COLO668 (cell line): ENCODE measurements around the gene YTHDF1.

Experiments
- DNase-seq: peaks from one replicate; lab custom pipeline; 2025; ENCODE audit not compliant: unreplicated experiment; lab: John Stamatoyannopoulos, UW

The YTHDF1 gene

DNA sequence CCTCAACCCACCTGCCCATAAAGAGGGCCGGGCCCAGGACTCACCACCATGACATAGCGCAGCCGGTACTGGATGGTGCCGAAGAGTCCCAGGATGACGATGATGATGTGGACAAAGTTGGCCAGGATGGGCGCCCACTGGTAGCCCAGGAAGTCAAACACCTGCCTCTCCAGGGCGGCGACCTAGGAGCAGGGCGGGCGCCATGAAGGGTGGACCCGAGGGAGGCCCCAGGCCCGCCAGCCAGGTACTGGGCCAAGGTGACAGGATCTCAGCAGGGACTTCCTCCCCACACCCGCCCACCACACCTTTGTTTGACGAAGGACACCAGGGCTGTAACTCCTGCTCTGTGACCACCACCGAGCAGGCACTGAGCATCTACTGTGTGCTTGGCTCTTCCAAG, 34.0 kb upstream of the YTHDF1 start:
- no peak for DNase-seq

DNA sequence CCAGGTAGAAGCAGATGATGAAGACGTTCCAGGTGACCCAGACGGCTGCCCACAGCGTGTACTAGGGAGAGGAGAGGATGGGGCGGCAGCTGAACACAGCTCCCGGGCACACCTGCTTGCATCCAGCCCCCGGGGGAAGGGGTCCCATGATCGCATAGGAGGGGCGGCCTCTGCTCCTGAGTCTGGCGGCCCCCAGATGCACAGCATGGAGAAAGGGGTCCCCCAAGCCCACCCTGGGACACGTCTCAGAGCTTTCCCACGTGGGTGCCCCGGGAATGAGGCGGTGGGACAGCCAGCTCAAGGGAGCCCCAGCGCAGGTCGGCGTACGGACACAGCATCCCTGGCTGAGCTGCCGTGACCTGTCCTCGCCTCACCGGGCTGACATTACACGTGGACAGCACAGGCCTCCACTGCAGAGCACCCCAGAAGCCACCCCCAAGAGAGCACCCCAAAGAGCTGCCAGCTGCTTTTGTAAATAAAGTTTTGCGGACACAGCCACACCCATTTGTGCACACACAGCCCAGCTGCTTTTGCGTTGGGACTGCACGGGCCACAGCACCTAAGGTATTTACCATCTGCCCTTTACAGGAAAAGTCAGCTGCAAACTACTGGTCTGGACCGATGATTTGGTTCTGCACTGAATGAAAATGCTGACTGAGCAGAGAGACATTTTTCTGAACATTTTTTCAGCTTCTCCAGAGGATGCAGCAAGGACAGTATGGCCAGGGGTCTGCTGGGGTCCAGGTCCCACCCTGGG, 33.1 kb upstream of the YTHDF1 start:
- peak; percentile 48 for DNase-seq

DNA sequence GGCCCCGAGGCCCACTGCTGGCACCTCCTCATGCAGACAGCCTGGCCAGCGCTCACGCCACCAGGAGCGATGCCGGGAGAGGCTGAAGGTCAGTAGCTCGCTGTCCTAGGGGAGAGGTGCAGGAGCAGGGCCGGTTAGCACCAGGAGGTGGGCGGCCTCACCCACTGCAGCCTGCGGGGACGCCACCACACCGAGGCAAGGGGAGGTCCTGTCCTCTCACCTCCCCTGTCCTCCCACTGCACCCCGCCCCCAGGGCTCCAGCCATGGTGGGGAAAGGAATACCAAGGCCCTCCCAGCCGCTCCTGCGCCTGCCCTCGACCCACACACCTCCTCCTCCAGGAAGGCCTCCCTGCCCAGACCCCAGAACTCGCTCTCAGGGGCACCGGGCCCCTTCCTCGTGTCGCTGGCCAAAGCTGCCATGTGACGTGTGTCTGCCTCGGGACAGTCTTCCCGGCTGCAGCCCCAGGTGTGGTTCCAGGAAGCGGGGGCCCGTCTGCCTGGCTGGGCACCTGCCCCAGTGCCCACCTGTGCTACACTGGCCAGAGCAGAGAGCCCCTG, 31.8 kb upstream of the YTHDF1 start:
- no peak for DNase-seq

DNA sequence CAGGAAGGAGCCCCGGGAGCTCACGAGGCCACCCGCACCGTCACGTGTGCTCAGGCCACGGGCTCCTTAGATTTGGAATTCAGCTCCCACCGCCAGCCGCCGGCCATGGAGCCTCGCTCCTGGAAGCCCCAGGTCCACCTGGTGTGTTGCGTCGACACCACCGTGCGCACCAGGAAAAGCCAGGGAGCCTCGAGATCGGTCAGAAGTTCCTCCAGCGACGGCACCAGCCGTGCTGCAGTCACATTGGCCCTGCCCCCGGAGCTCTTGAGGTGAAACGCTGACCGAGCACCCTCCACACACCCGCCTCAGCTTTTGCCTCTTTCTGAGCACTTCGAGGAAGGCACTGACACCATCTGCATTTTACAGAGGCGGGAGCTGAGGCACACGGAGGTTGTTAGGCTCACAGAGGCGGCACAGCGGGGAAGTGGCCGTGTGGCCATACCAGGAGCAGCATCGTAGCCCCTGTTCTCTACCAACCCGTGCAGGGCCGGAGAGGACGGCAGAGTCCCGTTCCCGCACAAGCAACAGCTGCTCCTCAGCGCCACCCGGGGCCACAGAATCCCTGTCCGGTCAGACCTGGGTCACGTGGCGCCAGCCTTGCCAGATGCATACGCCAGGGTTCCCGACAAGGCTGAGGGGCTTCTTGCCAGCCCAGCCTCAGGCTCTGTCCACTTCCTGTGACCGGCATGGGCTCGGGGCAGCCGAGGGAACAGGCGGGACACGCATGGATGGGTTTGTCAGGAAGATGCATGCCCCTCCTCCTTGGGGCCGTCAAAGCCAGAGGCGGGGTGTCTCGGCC, 30.8 kb upstream of the YTHDF1 start:
- DNase-seq, result peak; percentile 56

DNA sequence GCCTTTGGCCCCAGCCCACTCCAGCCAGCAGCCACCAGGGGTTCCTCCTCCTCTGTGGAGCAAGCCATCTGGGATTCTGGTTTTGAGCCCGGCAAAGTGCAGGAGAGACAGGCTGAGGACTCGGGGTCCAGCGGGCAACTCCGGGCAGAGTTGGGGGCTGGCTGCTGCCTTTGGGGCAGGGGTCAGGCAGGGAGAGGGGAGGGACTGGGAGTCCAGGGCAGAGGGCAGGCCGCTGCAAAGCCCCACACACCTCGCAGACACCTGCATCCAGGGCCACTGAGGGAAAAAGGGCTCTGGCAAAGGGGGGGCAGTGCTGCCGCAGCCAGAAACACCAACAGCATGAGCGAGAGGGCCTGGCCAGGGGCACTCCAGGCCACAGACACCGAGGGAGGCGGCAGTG, 28.5 kb upstream of the YTHDF1 start:
- no peak for DNase-seq

DNA sequence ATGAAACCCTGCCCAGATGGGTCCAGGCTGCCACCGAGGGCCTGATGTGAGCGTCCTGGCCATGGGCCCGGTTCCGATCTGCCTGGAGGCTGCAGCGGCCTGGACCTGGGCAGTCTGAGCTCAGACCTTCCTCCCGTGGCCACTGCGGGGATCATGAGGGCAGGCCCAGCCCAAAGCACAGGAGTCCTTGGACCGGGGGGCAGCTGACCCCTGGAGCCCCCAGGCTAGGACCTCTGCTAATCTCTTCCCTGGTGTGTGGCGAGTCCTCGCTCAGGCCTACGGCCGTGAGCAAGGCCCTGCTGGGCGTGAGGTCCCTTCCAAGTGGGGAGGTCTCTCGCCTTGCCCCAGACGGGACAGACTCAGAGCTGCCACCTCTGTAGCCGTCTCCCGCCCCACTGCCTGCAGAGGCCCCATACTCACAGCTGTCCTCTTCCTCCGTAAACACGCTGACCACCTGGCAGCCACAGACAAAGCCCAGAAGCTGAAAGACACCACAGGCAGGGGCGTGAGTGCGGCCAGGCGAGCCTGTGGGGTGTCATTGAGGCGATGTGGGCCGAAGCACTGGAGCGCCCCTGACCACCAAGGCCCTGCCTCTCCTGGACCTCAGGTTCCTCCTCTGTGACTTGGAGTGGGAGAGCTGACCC, 27.8 kb upstream of the YTHDF1 start:
- DNase-seq, result no peak

DNA sequence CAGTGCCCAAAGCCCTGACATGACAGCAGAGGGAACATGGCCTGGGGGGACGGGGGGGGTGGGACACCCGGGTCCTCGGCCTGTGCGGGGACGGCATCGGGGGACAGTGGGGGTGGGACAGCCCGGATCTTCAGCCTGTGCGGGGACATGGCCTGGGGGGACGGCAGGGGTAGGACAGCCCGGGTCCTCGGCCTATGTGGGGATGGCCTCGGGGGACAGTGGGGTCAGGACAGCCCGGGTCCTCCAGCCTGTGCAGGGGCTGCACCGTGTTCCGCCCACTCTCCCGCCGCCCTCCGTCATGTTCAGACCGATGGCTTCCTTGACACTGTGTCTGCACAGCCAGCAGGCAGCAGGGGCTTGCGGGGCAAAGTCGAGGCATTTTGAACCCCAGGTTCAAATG, 26.8 kb upstream of the YTHDF1 start:
- no peak for DNase-seq

DNA sequence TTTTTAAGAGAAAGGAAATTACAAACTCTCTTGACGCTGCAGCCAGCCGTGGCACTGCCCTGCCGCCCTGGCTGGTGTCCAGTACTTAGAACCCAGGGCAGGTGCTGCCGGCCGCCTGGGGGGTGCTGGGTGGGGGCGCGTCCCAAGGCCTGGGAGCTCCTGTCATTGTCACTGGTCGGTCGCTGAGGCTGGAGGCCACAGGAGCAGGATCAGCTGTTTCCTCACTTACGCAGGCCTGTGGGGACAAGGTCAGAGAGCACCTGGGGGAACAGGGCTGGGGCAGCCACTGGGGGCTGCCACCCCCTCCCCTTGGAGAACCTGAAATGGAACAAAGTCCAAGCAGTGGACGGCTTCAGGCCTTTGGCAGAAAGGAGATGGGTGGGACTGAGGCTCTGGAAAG, 25.3 kb upstream of the YTHDF1 start:
- peak; percentile 13 for DNase-seq

DNA sequence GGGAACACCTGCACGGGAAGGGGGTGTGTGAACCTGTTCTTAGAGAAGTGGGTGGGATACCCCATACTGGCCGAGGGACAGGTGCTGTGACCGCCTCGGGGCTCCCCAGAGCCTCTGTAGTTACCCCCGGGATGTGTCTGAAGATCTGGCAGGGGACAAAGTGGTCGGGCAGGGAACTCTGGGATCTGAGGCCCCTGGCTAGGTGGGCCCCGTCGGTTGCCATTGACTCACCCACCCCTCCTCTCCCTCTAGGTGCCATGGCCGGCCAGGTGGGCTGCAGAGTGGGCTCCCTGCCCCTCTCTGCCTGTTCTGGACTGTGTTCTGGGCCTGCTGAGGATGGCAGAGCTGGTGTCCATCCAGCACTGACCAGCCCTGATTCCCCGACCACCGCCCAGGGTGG, 24.1 kb upstream of the YTHDF1 start:
- no peak for DNase-seq

DNA sequence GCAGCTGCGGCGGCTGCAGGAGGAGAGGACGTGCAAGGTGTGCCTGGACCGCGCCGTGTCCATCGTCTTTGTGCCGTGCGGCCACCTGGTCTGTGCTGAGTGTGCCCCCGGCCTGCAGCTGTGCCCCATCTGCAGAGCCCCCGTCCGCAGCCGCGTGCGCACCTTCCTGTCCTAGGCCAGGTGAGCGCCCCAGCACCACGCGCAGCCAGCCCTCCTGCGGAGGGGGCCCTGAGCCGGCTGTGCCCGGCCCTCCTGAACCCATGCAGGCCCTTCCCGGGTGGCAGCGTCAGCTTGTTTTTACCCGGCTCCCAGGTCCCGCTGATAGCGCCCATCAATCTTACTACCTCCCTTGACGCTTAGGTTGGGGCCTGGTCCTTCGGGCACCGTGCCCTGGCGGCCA, 23.5 kb upstream of the YTHDF1 start:
- DNase-seq, result no peak

DNA sequence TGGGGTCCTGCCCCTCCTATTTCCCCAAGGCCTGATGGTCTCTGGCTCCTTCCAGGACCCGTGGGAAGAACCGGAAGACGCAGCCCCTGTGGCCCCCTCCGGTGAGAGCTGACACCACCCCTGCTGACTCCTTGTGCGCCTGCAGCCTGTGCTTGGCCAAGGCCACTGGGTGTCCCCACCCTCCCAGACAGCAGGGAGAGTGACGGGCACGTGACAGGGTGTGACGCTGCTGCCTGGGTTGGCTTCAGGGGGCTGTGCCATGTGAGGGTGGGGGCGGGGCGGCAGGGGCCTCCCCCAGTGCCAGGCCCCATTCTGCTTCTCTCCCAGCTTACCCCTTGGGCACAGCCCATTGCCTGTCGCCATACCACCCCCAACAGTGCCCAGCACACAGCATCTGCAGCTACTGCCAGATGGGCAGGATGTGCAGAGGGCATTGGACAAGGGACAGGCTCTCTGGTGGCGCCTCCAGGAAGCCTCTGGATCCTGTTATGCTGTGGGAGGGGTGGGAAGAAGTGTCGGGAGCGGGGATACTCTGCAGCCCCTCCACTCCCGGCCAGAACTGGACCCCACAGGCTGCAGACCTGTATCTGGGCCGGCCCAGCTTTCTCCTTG, 22.7 kb upstream of the YTHDF1 start:
- DNase-seq, result no peak

DNA sequence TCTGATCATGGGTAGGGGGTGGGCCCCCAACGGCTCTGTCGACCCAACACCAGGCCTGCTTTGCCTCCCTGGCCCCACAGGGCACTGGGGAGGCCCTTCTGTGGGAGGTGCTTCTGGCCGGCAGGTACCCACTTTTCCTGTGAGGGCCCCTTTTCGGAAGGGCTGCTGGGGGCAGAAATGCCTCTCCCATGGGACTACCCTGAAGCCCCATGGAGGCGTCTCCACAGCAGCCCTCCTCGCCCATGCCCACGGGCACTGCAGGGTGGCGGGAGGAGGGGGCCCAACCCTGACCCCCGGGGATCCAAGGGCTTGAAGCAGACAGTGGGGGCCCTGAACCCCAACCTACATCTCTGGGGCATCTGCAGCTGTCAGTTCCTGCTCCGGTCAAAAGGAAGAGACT, 22.1 kb upstream of the YTHDF1 start:
- DNase-seq, result no peak

DNA sequence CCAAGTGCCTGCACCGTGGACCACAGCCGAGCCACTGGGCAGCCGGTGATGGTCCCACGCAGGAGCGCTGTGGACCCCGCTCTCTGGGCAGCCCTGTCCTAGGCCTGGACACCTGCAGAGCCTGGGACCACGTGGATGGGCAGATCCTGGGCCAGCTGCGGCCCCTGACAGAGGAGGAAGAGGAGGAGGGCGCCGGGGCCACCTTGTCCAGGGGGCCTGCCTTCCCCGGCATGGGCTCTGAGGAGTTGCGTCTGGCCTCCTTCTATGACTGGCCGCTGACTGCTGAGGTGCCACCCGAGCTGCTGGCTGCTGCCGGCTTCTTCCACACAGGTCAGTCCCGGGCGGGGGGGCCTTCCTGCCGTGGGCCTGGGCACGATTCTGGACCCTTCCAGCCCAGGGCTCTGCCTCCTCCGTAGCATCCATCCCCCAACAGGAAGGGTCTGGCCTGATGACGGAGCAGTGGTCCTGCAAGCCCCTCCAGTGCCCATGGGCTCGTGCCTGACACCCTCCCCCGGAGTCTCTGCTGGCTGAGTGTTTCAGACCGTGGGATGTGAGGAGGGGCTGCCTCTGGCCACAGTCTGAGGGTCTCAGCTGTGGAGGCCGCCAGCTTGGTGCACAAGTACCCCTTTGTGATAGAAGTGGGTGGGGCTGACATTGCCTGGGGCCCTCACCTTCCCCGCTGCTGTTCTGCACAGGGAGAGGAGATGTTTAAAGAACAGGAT, 20.3 kb upstream of the YTHDF1 start:
- DNase-seq, result no peak

DNA sequence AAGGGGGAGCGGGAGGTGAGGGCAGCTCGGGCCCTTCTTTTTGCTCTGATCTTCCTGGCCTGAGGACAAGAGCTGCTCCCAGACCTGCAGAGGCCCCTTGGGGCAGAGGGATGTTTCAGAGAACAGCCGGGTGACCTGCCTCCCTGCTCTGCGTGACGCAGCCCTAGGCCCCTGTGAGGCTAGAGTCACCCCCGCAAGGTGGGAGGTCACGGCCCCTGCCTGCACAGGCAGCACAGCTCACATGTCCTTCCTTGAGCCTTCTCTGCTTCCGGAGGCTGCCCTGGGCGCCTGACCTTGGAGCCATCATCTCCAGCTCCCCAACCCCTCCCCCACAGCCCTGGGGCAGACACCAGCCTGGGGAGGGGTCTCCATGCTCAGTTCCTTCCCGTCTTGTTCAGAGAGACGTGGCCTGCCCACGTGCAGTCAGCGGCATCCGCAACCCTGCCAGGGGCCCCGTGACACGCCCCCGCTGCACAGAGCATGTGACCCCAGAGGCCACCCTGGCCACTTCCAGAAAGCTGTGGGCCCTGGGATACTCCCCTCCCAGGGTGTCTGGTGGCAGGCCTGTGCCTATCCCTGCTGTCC, 19.6 kb upstream of the YTHDF1 start, which contains the start of gene BIRC7:
Gene BIRC7 (plus strand): TSS at position 507 of the 585 bp plus-strand sequence. CDS start 192 bp downstream, outside the sequence.
- DNase-seq, result no peak

DNA sequence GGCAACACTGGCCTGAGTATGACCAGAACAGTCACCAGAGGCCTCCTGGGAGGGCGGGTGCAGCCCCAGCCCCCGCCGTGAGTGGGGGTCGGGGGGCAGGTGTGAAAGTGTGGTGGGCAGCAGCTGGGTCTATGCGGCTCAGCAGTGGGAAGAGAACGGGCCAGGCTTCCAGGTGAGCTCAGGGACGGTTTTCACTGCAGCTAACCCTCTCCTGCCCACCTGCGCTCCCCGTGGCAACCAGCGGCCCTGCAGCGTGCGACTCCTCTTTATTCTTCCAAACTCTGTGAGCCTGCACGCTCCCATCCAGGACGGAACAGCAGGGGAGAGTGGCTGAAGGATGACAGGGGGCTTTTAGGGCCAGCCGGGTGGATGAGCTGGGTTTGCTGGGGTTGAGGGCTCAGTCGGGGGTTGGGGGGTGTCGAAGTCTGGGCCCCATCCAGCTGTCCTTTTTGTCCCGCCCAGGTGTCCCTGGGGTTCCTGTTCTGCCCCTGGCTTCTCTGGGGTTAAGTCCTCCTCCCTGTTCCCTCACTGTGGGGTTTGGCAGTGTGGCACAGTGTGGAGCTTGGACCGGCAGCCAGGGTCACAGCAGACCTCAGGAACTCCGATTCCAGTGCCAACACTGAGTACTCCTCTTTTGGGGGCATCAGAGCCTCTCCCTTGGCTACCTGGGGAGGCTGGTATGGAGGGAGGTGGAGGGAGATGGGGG, 18.9 kb upstream of the YTHDF1 start:
- DNase-seq, result peak; percentile 58

DNA sequence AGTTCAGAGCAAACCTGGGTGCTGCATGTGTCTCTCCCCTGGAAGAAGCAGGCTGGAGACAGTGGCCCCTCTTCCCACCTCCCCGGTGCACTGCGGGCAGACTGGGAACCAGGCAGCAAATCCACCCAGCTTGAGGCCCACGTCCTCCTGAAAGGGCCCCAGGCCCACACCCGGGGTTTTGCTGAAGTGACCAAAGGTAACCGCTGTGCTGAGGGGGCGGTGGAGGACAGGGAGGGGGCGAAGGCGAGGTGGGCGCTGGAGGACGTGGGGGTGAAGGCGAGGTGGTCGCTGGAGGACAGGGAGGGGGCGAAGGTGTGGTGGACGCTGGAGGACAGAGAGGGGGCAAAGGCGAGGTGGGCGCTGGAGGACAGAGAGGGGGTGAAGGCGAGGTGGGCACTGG, 18.0 kb upstream of the YTHDF1 start:
- DNase-seq, result no peak

DNA sequence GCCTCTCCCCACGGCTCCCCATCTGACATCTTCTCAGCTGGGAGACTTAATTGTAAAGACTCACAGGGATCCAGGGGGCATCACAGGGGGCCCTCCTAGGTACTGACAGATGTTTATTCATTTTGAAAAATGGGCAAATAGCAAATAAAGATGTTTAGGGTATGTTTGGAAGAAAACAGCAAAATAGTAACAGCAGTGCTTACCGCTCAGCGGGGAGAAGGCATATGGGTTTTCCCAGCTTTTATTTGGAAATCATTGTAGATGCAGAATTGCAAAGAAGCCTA, 17.1 kb upstream of the YTHDF1 start:
- no peak for DNase-seq

DNA sequence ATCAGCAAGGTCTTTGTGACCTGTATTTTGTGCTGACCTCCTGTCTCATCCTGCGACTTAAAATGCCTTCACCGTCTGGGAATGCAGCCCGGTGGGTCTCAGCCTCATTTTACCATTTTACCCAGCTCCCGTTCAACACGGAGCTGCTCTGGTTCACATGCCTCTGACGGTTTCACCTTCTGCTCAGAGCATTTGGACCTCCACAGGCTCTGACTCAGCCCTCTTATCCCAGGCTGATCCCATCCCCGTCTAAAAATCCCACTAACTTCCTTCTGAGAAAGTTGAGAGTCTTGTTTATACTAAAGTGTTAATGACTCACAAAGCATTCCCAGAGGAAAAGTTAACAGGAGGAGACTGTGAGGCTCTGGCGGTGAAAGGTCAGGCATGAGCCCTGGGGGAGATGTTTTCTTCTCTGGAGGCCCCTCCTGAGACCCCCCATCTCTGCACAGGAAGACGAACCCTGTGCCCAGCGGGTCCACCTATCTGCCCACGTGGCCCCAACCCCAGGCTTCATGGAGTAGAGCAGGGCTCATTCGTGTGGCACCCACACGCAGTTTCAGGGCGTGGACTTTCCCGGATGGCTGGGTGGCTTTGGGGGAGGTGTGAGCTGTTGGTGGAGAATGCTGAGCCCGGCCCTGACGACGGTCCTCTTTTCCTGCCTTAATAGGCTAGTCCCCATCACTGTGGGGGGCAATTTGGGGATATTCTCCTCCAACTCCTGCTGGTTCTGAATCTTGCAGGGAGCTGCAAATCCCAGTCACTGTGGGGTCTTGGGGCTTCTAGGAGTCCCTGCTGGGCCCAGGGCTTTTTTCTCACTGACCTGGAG, 16.5 kb upstream of the YTHDF1 start:
- no peak for DNase-seq

DNA sequence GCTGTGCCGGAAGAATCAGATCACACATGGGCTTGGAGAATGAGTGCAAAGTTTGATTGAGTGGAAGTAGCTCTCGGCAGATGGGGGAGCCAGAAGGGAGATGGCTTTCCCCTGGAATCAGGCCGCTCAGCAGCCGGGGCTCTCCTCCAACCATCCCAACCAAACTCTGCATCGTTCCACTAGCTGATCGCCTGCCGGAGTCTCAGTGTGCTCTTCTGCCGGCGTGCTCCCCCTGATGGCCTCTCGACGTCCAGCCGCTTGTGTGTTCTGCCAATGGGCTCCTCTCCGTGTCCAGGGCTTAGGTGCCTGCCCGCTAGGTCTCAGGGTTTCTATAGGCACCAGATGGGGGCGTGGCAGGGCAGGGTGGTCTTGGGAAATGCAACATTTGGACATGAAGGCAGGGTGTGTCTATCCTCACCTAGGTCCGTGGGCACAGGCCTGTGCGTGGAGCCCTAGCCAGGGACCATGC, 14.9 kb upstream of the YTHDF1 start:
- peak; percentile 52 for DNase-seq
